ENCODE data around the gene OR2H1.

The OR2H1 gene

DNA sequence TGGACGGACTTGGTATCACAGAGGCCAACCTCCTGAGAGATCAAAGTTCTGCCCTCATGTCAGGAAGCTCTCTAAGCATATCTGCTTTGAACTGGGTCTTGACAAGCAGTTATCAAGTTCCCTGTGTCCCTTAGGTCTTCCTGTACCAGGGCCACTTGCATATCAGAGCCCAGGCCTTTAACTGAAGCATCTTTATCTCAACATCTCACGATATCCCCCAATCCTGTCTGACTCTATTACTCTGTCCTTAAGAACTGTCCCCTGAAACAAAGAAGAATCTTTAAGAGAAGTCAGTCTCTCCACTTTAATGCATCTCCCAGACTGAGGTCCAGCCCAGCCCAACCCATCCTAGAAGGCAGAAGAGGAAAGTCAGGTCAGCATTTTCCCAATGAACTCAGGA, 22.6 kb downstream of the OR2H1 start:
- no peak for DNase-seq (ENCODE audit: insufficient read length, low spot score)
- FAIRE-seq: no peak

- FAIRE-seq: no peak
- no peak for DNase-seq (ENCODE audit: insufficient read length, low spot score)
Observed at GRCh38 chr6:29483186-29483585, 26.2 kb downstream of the OR2H1 start.

GRCh38 chr6:29483735-29484134, 26.8 kb downstream of the OR2H1 start:
- FAIRE-seq (no peak), DNase-seq (ENCODE audit: insufficient read length, low spot score) (no peak)

DNA sequence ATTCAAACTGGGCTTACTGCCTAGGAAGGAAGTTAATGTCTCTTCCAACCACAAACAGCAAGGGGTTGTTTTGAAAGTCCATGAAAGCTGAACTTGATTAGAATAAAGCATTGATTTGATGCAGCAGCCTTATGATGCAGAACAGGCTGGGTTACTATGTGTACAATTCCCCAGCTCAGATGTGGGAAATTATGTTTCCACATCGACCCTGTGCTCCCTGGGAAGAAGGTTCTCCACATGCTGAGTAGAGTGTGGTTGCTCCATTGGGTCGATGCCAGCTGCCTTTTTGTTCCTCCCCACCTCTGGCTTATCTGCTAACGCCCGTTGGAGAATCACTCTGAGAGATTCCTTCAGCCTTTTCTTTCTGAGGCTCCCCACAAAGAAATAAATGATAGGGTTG, 29.6 kb downstream of the OR2H1 start:
- DNase-seq (ENCODE audit: insufficient read length, low spot score) (no peak), FAIRE-seq (no peak)

DNA sequence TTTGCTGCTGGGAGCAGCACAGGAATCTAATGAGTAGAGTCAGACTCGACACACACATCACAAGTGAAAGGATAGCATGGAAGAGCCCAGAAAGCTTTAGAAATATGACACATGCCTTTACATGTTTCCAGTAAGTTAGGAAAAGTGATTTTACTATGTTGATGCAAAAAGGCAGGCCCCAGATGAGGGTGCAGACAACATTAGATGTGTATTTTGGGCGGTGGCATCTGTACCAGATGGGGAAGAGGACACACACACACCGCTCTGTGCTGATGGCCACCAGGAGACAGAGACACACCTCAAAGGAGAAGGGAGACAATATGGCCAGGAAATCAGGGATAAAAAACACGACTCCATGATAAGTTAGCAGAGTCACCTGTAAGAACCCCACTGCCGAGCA, 30.2 kb downstream of the OR2H1 start:
- no peak for FAIRE-seq

DNA sequence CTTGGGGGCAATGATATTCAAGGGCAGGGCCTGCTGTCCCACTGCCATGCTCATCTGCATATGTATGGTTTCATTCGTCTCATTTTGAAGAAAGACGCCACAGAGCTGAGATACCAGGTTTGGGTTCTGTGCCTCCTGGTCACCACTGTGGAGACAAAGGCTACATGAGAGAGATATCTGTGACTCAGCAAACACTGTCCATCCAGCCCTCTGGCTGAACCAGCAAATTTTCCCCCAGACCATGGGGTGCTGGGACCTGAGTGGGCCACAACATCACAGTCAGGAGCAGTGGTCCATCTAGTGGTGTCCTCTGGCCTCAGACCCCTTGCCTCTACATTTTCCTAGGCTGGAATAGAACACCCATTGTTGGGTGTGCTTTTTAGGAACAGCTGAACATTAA, 30.7 kb downstream of the OR2H1 start, which contains the start of gene MAS1L:
Gene MAS1L (minus strand): TSS at position 297 of the 400 bp plus-strand sequence. CDS start 54 bp downstream, at position 243.
- DNase-seq (ENCODE audit: insufficient read length, low spot score) (no peak), FAIRE-seq (no peak)

More for the DNA sequence above, 30.2 kb downstream of the OR2H1 start:
- DNase-seq (ENCODE audit: insufficient read length, low spot score): no peak

DNA sequence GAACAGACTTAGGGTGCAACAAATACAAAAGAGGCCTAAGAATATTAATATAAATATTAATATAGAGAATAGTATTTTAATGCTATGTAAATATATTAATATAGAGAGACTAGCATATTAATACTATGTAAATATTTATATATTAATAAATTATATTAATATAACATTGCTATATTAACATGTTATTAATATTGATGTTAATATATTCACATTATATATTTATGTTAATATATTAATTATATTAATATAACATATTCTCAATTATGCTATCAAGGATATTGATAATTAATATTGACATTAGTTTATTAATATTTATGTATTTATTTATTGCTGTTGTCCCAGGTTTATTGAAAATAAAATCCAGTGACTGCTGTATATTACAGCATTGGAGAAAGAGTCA, 31.9 kb downstream of the OR2H1 start:
- DNase-seq (ENCODE audit: insufficient read length, low spot score) (no peak), FAIRE-seq (no peak)

GRCh38 chr6:29489286-29489685, 32.3 kb downstream of the OR2H1 start:
- DNase-seq (ENCODE audit: insufficient read length, low spot score): no peak
- FAIRE-seq: no peak

- DNase-seq (ENCODE audit: insufficient read length, low spot score) (no peak), FAIRE-seq (no peak)
Observed at GRCh38 chr6:29490055-29490454, 33.1 kb downstream of the OR2H1 start.

- DNase-seq (ENCODE audit: insufficient read length, low spot score): no peak
- FAIRE-seq: no peak
Observed at GRCh38 chr6:29490552-29490951, 33.6 kb downstream of the OR2H1 start.

DNA sequence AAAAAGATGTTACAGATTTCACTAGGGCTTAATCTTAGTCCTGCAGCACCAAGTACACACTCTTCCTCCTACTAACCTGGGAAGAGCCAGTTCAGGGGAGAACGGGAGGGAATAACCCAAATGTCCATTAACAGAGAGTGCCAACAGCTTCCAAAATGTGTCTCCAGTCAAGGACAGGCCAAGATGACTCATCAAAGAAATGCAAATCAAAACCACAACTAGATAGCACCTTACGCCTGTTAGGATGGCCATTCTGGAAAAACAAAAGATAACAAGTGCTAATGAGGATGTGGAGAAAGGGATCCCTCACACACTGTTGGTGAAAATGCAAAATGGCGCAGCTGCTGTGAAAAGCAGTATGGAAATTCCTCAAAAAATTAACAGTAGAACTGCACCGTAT, 34.6 kb downstream of the OR2H1 start:
- no peak for DNase-seq (ENCODE audit: insufficient read length, low spot score)
- FAIRE-seq: no peak

DNA sequence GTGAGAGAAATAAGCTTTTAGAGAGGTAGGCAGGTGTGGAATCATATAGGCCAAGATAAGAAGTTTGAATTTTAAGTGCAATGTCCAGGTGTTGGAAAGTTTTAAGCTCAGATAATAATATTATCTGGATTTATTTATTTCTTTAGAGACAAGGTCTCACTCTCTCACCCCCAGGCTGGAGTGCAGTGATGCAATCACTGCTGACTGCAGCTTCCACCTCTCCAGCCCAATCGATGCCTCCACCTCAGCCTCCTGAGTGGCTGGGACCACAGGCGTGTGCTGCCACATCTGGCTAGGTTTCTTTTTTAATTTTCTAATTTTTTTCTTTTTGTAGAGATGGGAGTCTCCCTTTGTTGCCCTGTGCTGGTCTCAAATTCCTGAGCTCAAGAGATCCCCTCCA, 36.3 kb downstream of the OR2H1 start:
- no peak for FAIRE-seq
- DNase-seq (ENCODE audit: insufficient read length, low spot score): no peak

DNA sequence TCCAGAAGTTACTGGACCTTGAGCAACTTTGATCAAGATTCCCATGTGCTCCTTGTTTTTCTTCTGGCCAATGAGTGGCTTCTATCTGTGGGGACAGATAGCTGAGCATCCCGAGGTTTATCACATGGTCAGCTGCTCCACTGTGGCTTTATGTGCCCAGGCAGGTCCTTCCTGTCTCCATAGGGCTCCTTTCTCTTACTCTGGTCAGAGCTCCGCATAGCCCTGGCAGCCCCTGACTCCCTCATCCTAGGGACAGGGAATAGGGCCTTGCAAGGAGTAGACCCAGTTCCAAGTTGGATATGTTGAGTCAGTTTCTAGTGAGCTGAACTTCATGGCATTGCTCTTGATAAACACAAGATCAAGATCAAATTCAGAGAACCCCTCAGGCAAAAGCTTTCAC, 37.2 kb downstream of the OR2H1 start:
- DNase-seq (ENCODE audit: insufficient read length, low spot score) (no peak), FAIRE-seq (no peak)

DNA sequence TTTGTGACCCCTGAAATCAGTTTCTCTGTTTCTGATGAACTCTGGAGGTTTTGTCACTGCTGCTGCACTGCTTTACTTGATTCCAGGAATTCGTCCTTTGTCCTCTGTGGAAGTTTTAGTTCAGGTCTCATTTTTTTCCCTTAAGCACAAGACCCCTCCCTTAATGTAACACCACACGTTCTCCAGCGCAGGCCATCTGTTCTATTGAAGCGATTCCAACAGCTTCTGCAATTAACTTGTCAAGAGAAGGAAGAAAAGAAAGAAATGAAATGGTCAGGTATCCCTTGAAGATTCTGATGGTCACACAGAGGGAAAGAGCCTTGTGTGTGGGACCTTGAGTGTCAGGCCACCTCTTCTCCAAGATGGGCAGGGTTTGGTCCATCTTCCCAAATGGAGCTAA, 38.6 kb downstream of the OR2H1 start:
- no peak for DNase-seq (ENCODE audit: insufficient read length, low spot score)
- no peak for FAIRE-seq

- FAIRE-seq: no peak
Observed at GRCh38 chr6:29496961-29497360, 40.0 kb downstream of the OR2H1 start.

DNA sequence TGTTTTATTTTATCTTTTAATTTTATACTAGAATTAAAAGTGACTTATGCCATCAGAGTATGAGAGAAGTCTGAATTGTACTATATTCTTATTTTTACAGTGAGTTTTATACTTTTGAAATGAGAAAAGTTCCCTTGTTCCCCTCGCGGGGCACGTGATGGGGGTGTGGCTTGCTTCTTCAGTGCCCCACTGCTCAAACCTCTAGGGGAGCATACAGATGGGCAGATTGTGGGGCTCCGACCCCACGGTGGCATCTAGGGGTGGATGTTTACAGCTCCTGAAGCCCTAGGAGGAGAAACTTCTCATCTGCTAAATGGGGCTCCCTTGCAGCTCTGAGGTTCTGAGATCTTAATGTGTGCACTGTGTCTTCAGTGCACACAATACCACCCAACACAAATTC, 42.7 kb downstream of the OR2H1 start:
- DNase-seq (ENCODE audit: insufficient read length, low spot score) (no peak), FAIRE-seq (no peak)

More at GRCh38 chr6:29496961-29497360, 40.0 kb downstream of the OR2H1 start:
- no peak for DNase-seq (ENCODE audit: insufficient read length, low spot score)

- no peak for DNase-seq (ENCODE audit: insufficient read length, low spot score)
- no peak for FAIRE-seq
Observed at GRCh38 chr6:29500594-29500993, 43.6 kb downstream of the OR2H1 start.

GRCh38 chr6:29501106-29501505, 44.2 kb downstream of the OR2H1 start:
- FAIRE-seq (no peak), DNase-seq (ENCODE audit: insufficient read length, low spot score) (no peak)

DNA sequence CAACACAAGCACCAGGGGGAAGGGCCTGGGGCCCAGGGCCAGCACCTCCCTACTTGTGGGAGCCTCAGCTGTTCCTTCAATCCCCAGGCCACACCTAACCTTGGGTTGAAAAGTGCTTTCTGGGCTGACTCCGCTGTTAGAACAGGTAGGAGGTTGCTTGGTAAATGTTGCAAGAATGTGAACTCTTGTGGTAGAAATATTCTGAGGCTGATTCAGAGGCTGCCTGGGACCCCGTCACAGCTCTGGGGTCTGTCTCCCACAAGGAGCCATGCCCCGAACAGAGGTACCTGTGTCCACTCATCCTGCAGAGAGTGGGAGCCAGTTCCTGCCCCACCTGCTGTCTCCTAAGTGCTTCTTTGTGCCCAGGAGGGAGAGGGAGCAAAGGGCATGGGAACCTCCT, 45.2 kb downstream of the OR2H1 start:
- no peak for FAIRE-seq
- DNase-seq (ENCODE audit: insufficient read length, low spot score): no peak

DNA sequence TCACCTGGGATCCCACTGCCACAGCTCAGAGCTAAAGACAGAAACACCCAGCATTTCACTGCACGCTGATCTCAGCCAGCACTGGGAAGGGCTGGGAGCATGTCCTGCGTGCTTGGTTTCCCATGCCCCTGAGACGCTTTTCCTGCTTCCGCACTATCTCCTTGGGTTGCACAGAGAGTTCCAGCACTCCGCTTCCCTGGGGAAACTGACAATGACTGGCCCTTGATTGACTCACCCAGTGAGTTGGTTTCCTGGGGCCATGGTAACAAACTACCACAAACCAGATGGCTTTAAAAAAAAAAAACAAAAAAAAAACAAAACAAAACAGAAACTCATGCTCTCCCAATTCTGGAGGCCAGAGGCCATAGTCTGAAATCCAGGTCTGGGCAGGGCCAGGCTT, 45.6 kb downstream of the OR2H1 start:
- no peak for FAIRE-seq
- DNase-seq (ENCODE audit: insufficient read length, low spot score): no peak

- DNase-seq (ENCODE audit: insufficient read length, low spot score): no peak
- no peak for FAIRE-seq
Observed at GRCh38 chr6:29504961-29505360, 48.0 kb downstream of the OR2H1 start.

GRCh38 chr6:29505808-29506207, 48.9 kb downstream of the OR2H1 start:
- FAIRE-seq: no peak

DNA sequence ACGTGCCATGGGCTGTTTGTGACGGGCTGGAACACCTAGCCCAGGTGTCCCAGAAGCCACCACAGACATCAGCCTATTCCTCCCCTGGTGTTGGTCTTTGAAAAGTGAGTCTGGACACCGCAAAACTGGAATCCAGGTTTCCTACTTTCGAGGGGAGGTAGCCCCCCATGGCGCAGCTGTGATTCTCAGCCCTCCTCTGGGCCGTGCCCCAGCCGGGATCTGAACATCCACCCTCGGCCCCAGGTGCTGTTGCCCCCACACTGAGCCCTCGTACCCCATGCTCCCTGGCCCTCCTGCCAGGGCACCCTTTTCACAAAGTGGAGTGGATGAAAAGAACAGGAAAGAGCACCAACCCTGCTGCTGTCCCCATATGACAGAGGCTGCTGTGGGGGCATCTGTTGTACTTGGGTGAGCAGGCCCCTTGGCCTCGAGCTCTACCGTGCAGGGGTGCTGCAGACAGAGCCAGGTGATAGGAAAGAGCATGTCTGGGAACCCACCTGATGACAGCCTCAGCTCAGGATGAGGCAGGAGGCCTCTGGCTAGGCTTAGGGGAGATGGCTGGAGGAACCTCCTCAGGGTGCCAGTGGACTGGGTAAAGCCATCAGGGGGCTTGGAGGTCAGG, 49.6 kb downstream of the OR2H1 start:
- DNase-seq (ENCODE audit: insufficient read length, low spot score) (no peak), FAIRE-seq (no peak)

More at GRCh38 chr6:29505808-29506207, 48.9 kb downstream of the OR2H1 start:
- no peak for DNase-seq (ENCODE audit: insufficient read length, low spot score)
